Left lobe of liver (tissue), 2 donors: ENCODE data around the gene NKD2. TPM values are rescaled to one million over a fixed set of nuclear protein-coding genes. Genes with fewer than 3 reads are reported as not detected.
A peak's percentile ranks its signal among the peaks of the same experiment; 100 is the strongest.
"Not testable (repeated sequence)": the region's sequence is repeated elsewhere in the genome, so short reads cannot be mapped to it uniquely, and the experiment has no call there.

ENCODE experiments used
- ATAC-seq: fragments of 200-7000 bp; cut with Tn5 transposase; one replicate; pipeline ENCODE4 v1.9.1; 2020; ENCODE audit warnings: mild to moderate bottlenecking, moderate library complexity
- DNase-seq: peaks from one replicate; pipeline ENCODE4 v3.0.0-alpha.2; 2020; ENCODE audit warnings: low spot score
- total RNA-seq: library from RNA; stranded (reverse); gene quantifications from one replicate; pipeline ENCODE4 v1.2.1, GENCODE V29; 2021
- donor health status: DM: no; HTN: no; CAD: no; lungs with moderate emphysema.
- donor health status: DM: no; HTN: yes; CAD: no.

The NKD2 gene, protein sequence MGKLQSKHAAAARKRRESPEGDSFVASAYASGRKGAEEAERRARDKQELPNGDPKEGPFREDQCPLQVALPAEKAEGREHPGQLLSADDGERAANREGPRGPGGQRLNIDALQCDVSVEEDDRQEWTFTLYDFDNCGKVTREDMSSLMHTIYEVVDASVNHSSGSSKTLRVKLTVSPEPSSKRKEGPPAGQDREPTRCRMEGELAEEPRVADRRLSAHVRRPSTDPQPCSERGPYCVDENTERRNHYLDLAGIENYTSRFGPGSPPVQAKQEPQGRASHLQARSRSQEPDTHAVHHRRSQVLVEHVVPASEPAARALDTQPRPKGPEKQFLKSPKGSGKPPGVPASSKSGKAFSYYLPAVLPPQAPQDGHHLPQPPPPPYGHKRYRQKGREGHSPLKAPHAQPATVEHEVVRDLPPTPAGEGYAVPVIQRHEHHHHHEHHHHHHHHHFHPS
- total RNA-seq = 1.6 TPM

DNA sequence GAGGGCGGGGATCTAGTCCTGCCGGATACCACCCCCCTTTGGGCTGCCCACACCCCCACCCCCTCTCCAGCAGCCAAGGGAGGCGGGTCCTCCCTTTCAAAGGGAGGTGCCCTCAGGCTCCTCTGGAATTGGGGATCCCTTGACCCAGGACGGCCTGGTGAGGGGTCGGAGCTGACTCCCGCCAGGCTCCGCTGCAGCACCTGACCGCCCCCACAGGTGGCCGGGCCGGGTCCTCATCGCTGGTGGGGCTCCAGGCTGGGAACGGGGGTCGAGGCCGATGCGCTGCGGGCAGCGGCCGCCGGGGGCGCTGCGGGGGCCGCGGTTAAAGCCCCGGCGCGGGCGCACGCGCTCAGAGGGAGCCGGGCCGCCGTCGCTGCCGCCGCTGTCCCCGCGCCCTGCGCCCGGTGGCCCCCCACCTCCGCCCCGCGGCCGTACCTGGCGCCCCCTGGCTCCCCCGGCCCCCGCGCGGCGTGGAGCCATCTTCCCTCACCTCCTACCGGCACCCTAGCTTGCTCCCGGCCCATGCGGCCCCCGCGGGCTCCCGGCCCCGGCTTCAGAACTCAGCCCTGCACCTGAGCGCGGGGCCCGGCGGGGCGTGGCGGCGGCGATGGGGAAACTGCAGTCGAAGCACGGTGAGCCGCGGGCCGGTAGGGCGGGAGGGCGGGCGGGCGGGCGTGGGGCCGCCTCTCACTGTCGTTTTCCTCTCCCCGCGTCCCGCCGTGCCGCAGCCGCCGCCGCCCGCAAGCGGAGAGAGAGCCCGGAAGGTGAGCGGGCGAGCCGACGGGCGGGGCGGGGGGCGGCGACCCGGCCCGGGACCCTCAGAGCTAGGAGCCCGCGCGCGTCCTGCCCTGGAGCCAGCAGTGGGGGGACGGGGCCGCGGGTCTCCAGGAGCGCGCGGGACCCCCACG, at the start of gene NKD2:
TSS of gene NKD2 (plus strand) at position 352 of the 908 bp plus-strand sequence. CDS start at position 608, 256 bp downstream.
- ATAC-seq = peak; percentile 48
- peak; percentile 46 for DNase-seq

DNA sequence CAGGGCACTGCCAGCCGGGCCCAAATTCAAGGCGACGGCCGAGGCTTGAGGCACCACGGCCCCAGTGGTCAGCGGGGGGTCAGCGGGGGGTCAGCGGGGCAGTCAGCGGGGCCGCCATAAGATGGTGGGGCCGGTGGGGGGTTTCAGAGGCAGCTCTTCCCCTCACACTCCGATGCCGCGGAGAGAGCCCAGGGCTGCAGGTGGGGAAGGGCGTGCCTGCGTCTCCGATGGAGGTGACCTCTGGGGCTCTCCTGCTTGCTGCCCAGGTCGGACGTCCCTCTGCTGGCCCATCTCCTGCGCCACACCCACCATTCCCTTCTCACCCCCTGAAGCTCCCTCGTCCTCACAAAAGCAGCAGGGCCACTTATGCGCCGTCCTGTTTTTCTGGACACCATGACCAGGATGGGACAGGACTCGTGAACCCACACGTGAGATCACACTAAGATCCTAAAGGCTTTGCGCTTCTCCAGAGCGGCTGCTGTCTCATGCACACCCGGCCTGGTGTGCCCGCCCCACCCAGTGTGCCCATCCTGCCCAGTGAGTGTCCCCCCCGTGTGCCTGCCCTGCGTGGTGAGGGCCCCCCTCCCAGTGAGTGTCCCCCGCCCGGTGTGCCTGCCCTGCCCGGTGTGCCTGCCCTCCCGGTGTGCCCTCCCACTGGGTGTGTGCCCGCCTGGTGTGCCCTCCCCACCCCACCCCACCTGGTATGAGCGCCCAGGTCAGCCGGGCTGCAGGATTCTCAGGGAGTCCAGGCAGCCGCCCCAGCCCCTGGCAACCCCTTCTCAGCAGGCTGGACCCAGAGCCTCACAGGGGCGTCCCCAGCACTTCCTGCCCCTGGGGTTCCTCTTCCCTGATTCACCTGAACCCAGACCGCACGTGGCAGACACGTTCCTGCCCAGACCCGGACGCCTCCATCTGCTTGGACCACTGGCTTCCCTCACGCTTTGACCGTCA, 48.7 kb upstream of the NKD2 start:
- peak; percentile 53 for ATAC-seq

DNA sequence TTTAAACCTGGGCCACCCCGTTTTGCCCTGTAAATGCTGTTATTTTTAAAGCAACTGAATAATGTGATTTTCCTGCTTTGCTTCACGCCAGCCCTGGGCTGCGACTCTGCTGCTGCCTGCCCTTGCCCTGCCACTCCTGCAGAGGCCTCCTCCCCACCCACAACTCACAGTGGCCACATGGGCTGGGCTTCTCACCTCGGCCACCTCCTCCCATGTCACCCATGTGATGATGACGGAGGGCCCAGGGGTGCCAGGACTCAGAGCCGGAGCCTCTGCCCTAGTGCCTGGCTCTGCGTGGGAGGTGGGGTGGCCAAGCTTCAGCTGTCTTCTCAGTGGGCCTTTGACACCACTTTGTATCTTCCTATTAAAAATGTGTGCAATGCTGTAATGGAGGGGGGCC, 48.1 kb upstream of the NKD2 start:
- ATAC-seq (peak; percentile 53), DNase-seq (peak; percentile 90)

More for the DNA sequence above, 48.7 kb upstream of the NKD2 start:
- peak; percentile 79 for DNase-seq

DNA sequence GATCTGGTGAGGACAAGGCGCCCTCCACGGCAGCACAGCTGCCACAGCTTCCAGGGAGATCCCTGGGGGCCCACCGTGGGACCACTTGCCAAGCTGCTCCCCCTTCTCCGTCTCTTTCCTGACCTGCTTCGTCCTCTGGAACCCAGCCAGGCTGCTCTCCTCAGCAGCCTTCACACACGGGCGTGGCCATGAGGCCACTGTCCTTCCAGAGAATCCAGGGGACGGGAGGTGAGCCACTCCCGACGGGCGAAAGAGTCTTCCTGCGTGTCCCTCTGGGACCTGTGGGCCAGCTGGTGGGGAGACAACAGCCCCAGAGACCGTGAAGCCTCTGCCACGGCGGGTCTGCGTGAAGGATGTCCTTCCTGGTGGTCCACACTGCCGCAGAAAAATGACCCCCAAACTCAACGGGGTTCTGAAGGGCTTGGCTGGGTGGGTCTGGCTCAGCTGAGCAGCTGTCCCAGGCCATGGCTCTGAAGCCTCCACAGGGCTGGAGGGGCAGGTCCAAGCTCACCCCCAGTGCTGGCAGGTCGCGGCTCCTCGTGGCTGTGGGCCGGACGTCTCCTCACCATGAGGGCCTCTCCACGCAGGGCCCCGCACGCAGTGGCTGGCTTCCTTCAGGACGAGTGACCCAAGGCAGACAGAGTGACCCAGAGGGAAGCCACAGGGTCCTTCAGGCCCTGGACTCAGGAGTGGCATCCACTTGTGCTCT, 47.4 kb upstream of the NKD2 start:
- DNase-seq = peak; percentile 51
- ATAC-seq = no peak

DNA sequence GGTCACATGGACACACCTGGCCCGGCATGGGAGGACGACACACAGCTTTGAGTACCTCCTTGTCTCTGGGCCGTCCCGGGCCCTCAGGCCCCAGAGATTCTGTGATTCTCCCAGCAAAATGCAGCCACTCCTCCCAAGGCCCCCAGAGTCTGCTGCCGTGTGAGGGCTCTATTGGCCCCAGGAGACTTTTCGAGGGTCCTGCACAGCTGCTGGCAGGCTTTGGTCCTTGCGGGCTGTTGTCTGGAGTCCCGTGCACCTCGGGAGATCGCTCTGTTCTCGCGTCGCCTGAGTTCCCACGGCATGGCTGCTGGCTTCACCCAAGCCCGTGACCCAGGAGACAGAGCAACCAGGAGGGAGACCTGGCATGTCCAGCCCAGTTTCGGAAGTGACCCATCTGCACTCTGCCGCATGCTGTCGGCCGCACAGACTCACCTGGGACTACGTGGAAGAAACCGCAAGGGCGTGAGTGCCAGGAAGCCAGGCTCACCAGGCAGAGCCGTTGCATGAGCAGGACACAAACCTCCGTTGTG, 46.8 kb upstream of the NKD2 start:
- DNase-seq (no peak), ATAC-seq (no peak)

DNA sequence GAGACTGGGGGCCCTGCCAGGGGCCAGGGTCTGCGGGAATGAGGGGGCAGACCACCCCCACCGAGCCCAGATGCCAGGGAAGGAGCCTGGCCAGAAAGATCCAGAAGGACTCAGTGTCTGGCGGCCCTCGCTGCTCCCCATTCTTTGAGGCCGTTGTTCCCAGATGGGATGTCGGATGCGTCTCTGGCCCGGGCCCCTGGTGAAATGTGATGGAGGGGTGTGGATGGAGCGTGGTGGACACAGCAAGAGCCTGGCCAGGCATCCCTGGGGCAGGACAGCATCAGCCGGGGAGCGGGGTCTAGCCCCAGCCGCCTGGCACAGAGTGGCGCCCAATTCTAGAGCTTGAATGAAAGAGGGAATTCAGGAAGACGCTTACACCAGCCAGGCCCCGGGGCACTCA, 46.2 kb upstream of the NKD2 start:
- no peak for DNase-seq
- no peak for ATAC-seq

DNA sequence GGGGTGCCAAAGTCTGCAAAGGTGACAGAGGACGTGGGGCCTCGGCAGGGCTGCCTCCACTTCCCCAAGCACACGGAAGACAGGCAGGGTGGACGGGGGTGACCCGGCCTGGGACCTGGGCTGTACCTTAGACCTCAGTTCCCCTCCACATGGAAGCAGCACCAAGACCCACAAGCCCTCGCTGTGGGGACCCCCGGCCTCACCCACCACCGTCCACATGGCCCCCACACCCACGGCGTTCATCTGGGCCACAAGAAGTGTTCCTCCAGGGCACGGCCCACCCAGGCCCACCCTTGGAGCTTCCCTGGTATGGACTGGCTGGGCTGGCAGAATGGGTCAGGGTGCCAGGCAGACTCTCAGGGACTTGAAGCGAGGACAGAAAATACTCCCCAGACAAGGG, 45.8 kb upstream of the NKD2 start:
- no peak for DNase-seq
- ATAC-seq = no peak

DNA sequence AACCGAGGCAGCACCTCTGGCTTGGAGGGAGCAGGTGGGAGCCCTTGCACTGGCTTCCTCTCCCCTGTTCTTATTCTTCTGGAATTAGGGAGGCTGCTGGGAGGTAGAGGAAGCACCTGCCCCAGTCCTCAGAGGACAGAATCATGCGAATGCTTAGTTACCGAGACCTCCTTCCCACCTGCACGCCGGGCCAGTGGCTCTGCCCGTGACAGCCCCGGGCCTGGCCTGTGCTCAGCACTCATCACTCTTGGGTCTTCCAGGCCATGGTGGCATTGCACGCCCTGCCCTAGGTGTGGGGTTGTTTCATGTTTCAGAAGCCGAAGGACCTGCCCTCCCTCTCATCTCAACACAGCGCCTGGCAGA, 45.3 kb upstream of the NKD2 start:
- ATAC-seq = no peak
- DNase-seq = no peak

DNA sequence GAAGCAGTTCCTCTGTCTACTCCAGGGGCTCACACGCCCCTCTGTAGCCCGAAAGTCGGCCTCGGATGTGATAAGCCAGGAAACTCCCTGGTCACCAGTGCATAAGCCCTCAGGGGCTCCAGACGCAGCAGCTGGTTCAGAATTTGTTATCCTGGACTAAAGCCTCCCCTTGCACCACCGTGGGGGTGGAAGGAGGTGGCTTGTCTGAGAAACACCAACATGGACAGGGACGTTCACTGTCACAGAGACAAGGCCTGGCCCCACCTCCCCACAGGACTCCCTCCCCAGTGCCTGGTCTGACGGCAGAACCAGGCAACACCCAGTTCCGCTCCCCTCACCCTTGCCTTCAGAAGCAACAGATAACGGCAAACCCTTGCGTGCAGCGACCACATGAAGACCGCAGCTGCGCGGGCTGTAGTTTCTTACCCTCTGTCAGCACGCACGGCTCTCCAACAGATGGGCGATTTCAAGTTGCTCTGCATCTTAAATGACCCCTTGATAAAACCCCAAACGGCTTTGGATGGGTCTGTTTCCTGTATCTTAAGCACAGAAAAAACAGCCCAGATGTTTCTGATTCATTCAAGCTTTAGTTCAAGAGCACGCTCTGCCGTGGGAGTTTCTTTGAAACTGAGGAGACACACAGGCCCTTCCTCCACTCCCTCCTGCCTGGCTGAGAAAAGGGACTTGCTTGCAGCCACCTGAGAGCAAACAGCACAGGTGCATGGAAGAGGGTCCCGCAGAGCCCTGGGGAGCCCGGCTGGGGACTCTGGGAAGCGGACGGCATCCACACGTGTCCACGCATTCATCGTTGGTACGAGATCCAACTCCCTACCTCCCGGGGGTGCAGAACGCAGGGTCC, 44.7 kb upstream of the NKD2 start:
- ATAC-seq = no peak

DNA sequence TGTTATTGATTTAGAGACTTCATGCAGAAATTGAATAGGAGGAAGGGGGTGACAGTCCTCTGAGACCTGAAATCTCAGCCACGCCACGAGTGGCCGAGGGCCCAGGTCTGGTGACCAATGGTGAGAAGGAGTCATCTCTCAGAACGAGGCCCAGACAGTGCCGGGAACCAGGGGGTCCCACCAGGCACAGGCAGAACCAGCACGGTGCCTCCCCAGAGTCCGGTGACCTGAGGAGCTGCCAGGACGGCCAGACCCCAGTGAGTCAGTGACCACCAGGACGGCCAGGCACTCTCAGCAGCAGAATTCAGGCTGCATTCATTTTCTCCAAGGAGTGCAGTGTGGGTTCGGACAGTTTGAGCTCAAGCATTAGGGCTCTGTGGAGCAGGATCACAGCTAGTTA, 43.8 kb upstream of the NKD2 start:
- DNase-seq = no peak
- peak; percentile 9 for ATAC-seq

More for the DNA sequence above, 44.7 kb upstream of the NKD2 start:
- DNase-seq = no peak

DNA sequence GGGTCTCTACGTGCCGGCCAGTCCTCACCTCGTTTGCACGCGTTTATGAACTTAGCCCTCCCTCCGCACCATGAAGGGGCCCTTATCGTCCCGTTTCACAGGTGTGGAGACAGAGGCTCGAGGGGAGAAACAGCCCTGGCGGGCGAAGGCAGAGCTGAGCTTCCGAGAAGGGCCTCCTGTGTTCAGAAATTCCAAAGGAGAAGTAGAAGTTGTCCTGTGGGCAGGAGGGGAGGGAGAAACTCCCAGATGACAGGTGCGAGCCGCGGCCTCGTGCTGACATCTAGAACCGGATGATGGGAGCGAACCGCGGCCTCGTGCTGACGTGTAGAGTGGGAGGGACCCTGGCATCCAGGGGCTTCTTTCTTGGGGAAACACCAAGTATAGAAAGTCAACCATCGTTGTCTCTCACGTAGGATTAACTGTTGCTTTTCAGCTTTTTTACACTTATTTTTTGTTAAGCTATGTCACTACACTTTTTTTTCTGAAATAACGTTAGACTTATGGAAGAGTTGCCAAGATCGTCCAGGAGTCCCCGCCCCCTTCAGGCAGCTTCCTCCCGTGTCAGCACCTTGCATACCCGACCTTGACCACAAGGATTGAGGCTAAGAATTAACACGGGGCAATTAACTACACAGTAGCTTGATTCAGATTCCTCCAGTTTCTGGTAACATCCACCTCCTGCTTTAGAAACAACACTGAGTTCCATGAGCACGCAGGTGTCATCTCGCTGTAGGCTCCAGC, 42.8 kb upstream of the NKD2 start:
- ATAC-seq (no peak), DNase-seq (no peak)

DNA sequence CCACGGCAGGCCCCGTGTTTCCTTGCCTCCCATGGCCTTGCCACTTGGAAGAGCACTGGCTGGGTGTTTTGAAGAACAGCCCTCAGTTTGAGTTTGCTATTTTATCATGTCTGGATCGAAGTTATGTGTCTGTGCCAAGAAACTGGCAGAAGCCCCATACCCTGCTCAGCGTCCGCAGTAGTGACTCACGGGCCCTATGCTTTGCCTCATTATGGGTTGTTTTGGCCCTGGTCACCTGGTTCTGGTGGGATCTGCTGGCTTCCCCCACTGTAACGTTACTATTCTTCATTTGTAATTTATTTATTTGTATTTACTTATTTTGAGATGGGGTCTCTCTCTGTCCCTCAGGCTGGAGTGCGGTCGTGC, 42.3 kb upstream of the NKD2 start:
- no peak for DNase-seq
- peak; percentile 27 for ATAC-seq

DNA sequence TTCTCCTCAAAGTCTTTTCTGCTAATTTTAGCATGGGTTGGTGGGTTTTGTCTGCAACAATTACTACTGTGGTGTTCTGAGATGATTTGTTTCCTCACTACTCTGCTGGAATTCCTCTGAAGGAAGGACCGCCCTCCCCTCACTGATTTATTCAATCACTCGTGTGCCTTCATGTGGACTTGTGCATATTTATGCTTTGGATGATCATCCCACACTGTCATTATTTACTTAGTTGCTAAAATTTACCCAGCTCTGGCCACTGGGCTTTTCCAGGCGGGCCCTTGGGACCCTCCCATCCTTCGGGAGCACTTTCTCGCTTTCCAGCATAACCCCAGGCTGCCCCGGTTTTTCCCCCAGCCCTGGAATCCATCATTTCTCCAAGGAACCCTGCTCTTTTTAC, 41.7 kb upstream of the NKD2 start:
- DNase-seq = no peak
- peak; percentile 25 for ATAC-seq

DNA sequence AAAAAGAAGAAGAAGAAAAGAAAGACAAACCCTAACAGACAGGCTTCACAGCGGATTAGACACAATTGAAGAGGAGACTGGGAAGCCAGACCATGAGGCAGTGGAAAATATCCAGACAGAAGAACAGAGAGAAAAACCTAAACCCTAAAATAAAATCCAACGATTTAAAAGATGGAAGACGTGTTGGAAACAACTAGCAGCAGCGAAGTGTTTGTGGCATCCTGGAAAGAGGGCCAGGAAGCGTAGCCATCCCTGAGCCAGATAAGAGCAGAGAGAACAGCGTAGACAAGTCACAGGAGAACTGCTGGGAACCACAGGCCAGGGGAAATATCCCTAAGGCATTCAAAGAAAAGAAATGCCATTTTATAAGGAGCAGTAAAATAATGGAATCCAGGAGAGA, 39.7 kb upstream of the NKD2 start:
- DNase-seq (no peak), ATAC-seq (no peak)

DNA sequence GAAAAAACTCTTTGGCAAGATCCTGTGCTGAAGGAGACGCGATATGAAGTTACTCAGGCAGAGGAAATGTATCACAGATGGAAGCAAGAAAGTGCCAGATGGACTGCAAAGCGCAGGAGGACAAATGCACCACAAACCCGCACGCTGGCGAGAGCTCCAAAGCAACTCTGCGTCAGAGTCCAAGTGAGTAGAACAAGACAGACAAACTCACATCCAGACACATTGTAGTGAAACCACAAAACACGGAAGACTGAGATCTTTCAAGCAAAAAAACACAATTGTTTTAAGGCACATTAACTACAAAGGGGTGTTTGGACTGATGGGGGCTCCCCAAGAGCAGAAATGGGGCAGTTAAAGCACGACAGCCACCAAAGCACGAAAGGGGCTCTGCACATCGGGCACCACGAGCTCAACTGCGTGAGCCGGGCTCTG, 39.2 kb upstream of the NKD2 start:
- ATAC-seq = no peak

DNA sequence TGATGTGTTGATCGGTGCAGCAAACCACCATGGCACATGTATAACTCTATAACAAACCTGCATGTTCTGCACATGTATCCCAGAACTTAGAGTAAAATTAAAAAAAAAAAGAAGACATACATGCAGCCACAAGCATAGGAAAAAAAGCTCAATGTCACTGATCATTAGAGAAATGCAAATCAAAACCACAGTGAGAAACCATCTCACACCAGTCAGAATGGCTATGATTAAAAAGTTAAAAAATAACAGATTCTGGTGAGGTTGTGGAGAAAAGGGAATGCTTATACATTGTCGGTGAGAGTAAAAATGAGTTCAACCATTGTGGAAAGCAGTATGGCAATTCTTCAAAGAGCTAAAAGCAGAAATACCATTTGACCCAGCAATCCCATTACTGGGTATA, 36.0 kb upstream of the NKD2 start:
- not testable (repeated sequence) for ATAC-seq, DNase-seq

More for the DNA sequence above, 39.2 kb upstream of the NKD2 start:
- DNase-seq = no peak

DNA sequence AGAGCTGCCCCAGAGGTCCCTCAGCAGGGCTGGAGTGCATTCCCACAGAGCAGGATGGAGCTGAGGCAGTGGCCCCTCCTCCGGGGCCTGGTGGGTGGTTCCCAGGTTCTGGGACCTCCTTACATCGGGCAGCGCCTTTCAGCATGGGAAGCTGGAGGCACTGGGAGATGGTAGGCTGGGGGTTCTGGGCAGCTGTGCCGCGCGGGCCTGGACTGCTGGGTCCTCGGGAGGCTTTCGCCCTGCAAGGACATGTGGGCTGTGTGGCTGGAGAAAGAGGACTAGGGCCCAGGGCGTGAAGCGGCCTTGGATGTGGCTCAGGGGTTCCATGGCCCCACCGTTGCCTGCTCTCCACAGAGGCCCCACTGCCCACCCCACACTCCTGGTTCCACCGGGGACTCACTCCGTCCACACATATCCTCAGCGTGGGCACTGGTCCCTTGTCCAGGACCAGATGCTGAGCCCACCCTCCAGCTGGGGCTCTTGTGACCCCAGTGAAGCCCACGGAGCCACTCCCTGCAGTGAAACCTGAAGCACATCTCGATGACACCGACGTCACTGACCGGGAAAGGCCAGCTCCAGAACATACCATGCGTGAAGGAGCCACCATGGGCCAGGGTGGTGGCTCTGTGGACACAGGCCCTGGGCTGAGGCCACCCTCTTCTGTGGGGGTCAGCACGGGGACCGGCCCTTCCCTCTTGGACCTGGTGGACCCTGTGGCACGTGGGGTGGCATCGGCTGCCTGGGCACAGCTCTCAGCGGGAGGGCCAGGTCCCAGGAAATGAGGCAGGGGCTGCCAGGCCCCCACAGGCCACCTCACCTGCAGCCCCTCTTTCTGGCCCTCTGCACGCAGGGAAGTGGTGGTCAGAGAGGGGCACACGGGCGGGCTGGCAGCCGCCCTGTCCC, 31.5 kb upstream of the NKD2 start:
- no peak for ATAC-seq
- DNase-seq = no peak
